Spleen (tissue), 7 donors: ENCODE data around the gene AMN.

Experiments used
- POLR2A ChIP-seq, 3 donors: fragments of 450-650 bp; IDR thresholded peaks; one replicate each; pipeline ENCODE4 v1.5.1; 2017; ENCODE audit warnings: antibody characterized with exemption in 3 of 3, mild to moderate bottlenecking in 1 of 3
- POLR2AphosphoS5 ChIP-seq, 3 donors: sonication (generic); formaldehyde crosslinking; IDR thresholded peaks; one replicate each; pipeline ENCODE4 v1.5.1; 2017; ENCODE audit warnings: antibody characterized with exemption in 3 of 3
- TF ChIP-seq, protein P1 (sequence below), 11 experiments: fragments of 200-600 bp in 7 of 11; fragments of 450-650 bp in 4 of 11; sonication (generic) in 4 of 11; IDR thresholded peaks in 8 of 11; conservative IDR thresholded peaks in 3 of 11; 1 replicate in 7 of 11; 2 replicates in 4 of 11; pipeline versions ENCODE4 v1.4.0 to v1.8.0; 2016 to 2021; ENCODE audit warnings: antibody characterized with exemption in 11 of 11, inconsistent platforms in 4 of 11, mild to moderate bottlenecking in 1 of 11
- donor health status: DM: no; HTN: no; CAD: no; lungs with moderate emphysema.
- donor health status: DM: no; HTN: no; CAD: no.
- donor health status: DM: no; HTN: no; CAD: no.

- no peak for TF ChIP-seq POLR2A (IDR thresholded peaks at IDR 0.05)
- TF ChIP-seq POLR2AphosphoS5 (IDR thresholded peaks at IDR 0.05), result no peak
- TF ChIP-seq, protein P1, sequence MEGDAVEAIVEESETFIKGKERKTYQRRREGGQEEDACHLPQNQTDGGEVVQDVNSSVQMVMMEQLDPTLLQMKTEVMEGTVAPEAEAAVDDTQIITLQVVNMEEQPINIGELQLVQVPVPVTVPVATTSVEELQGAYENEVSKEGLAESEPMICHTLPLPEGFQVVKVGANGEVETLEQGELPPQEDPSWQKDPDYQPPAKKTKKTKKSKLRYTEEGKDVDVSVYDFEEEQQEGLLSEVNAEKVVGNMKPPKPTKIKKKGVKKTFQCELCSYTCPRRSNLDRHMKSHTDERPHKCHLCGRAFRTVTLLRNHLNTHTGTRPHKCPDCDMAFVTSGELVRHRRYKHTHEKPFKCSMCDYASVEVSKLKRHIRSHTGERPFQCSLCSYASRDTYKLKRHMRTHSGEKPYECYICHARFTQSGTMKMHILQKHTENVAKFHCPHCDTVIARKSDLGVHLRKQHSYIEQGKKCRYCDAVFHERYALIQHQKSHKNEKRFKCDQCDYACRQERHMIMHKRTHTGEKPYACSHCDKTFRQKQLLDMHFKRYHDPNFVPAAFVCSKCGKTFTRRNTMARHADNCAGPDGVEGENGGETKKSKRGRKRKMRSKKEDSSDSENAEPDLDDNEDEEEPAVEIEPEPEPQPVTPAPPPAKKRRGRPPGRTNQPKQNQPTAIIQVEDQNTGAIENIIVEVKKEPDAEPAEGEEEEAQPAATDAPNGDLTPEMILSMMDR (IDR thresholded peaks at IDR 0.05 in 8 of 11, conservative IDR thresholded peaks at IDR 0.05 in 3 of 11), result no peak
These were observed 4.0 kb upstream of the AMN start for GRCh38 chr14:102918438-102918837.
